VCaP (cell line): Measurements from ENCODE around the gene HEPACAM2.

Experiments used
- H3K27ac ChIP-seq: fragments of 450-650 bp; 2 replicates; pipeline ENCODE4 v1.5.1; 2017
- CTCF ChIP-seq: fragments of 450-650 bp; conservative IDR thresholded peaks from 2 replicates; pipeline ENCODE4 v1.5.1; 2017; ENCODE audit warnings: mild to moderate bottlenecking, moderate library complexity

HEPACAM2 gene

GRCh38 chr7:93178213-93178612, 48.1 kb downstream of the HEPACAM2 start:
- TF ChIP-seq CTCF: peak; percentile 80
- no peak overlapping the region for H3K27ac ChIP-seq

GRCh38 chr7:93176992-93177580, 49.2 kb downstream of the HEPACAM2 start:
- no peak for TF ChIP-seq CTCF
- no peak overlapping the region for H3K27ac ChIP-seq

- no peak overlapping the region for H3K27ac ChIP-seq
- TF ChIP-seq CTCF: no peak; the same call in 1 of the 2 replicates
Measured at GRCh38 chr7:93175219-93175618, 51.0 kb downstream of the HEPACAM2 start.

GRCh38 chr7:93172683-93173082, 53.6 kb downstream of the HEPACAM2 start:
- no peak for TF ChIP-seq CTCF
- H3K27ac ChIP-seq: no peak overlapping the region

- no peak for TF ChIP-seq CTCF
Measured at GRCh38 chr7:93171606-93172226, 54.6 kb downstream of the HEPACAM2 start.

GRCh38 chr7:93165447-93165846, 60.8 kb downstream of the HEPACAM2 start:
- no peak overlapping the region for H3K27ac ChIP-seq
- TF ChIP-seq CTCF: no peak

More at GRCh38 chr7:93171606-93172226, 54.6 kb downstream of the HEPACAM2 start:
- no peak overlapping the region for H3K27ac ChIP-seq

GRCh38 chr7:93164766-93165165, 61.5 kb downstream of the HEPACAM2 start:
- TF ChIP-seq CTCF: no peak
- H3K27ac ChIP-seq: no peak overlapping the region
